HCT116 (cell line): Measurements from ENCODE around the gene SLAIN1.
A peak's percentile ranks its signal among the peaks of the same experiment; 100 is the strongest.

Experiments used
- EZH2 ChIP-seq: fragments of 200-600 bp; sonication (generic); IDR thresholded peaks from 2 replicates; pipeline ENCODE4 v1.6.1; 2017; ENCODE audit warnings: antibody characterized with exemption, mixed run types
- POLR2A ChIP-seq: IDR thresholded peaks from 2 replicates; pipeline ENCODE4 v1.7.0; 2011; ENCODE audit warnings: borderline replicate concordance; ENCODE audit not compliant: insufficient read depth, insufficient read length; ENCODE audit errors: extremely low read depth
- POLR2AphosphoS5 ChIP-seq: IDR thresholded peaks from 2 replicates; pipeline ENCODE4 v1.6.1; 2011; ENCODE audit warnings: mild to moderate bottlenecking, low read depth, low read length, moderate library complexity
- TF ChIP-seq, protein P1 (sequence below), 3 experiments: fragments of 200-600 bp in 1 of 3; sonication (generic) in 1 of 3; IDR thresholded peaks in 2 of 3; conservative IDR thresholded peaks in 1 of 3; 2 replicates each; pipeline ENCODE4 v1.5.1; 2012 to 2017; ENCODE audit warnings: low read depth in 2 of 3, low read length in 2 of 3, antibody characterized with exemption in 1 of 3, borderline replicate concordance in 1 of 3, control low read depth in 1 of 3, mild to moderate bottlenecking in 1 of 3, mixed read lengths in 1 of 3, mixed run types in 1 of 3, moderate library complexity in 1 of 3; ENCODE audit not compliant: insufficient read depth in 1 of 3

DNA sequence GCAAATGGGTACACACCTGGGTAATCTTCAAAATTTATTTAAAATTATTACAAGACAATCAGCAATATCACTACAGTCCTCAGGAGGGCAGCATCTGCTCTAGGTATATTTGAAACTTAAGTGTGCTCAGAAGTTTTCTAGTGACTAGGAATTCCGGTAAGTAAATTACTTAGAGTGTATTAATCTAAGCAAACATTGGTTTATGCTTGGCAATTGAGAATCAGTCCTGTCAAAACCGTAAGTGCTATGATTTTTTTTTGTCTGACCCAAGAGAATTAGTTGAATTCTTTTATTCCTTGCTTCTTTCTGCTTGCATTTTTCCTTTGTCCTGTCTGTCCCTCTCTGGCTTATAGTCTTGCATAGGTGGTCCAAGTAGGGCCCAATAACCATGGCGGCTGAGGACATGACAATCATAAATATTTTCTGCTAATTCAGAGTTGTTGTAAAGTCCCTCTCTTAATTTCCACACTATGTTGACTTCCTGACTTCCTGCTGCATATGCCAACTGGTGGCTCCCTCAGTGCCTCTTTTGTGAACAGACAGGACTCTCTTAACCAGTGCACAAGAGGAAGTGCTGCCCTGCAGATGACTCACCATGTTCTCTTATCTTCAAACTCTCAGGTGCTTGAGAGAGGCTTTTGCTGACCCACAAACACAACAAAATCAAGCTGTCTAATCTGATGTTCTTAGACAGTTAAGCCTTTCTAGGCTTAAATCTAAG, 82.2 kb downstream of the SLAIN1 start:
- TF ChIP-seq, protein P1, sequence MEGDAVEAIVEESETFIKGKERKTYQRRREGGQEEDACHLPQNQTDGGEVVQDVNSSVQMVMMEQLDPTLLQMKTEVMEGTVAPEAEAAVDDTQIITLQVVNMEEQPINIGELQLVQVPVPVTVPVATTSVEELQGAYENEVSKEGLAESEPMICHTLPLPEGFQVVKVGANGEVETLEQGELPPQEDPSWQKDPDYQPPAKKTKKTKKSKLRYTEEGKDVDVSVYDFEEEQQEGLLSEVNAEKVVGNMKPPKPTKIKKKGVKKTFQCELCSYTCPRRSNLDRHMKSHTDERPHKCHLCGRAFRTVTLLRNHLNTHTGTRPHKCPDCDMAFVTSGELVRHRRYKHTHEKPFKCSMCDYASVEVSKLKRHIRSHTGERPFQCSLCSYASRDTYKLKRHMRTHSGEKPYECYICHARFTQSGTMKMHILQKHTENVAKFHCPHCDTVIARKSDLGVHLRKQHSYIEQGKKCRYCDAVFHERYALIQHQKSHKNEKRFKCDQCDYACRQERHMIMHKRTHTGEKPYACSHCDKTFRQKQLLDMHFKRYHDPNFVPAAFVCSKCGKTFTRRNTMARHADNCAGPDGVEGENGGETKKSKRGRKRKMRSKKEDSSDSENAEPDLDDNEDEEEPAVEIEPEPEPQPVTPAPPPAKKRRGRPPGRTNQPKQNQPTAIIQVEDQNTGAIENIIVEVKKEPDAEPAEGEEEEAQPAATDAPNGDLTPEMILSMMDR (IDR thresholded peaks at IDR 0.05 in 2 of 3, conservative IDR thresholded peaks at IDR 0.05 in 1 of 3; ENCODE audit: borderline replicate concordance in 1 of 3, insufficient read depth in 1 of 3, low read depth in 2 of 3, low read length in 2 of 3), result peak; percentile 15 to 53 (median 41); a peak in 4 of 6 replicates
- TF ChIP-seq POLR2A (no peak), POLR2AphosphoS5 (no peak), EZH2 (no peak)
